GM12878 (cell line): ENCODE data around the gene TNFRSF1A. TPM values are rescaled to one million over a fixed set of nuclear protein-coding genes. Genes with fewer than 3 reads are reported as not detected.

Experiments
- BCL11A ChIP-seq: IDR thresholded peaks from 2 replicates; pipeline ENCODE4 v1.6.1; 2011; ENCODE audit warnings: low read depth, low read length
- E4F1 ChIP-seq: fragments of 450-650 bp; IDR thresholded peaks from 2 replicates; pipeline ENCODE4 v1.6.1; 2018; ENCODE audit warnings: borderline replicate concordance, mild to moderate bottlenecking; ENCODE audit not compliant: partially characterized antibody
- HDAC6 ChIP-seq: fragments of 200-600 bp; sonication (generic); IDR thresholded peaks from one replicate; pipeline ENCODE4 v1.8.0; 2017; ENCODE audit warnings: antibody characterized with exemption; ENCODE audit not compliant: unreplicated experiment
- IRF5 ChIP-seq: fragments of 450-650 bp; IDR thresholded peaks from 2 replicates; pipeline ENCODE4 v1.6.1; 2017; ENCODE audit warnings: borderline replicate concordance
- MEF2A ChIP-seq: IDR thresholded peaks from 2 replicates; pipeline ENCODE4 v1.6.1; 2011; ENCODE audit warnings: low read depth, mild to moderate bottlenecking, low read length, moderate library complexity; ENCODE audit not compliant: insufficient read depth
- MTA2 ChIP-seq: fragments of 450-650 bp; IDR thresholded peaks from 2 replicates; pipeline ENCODE4 v1.6.1; 2016; ENCODE audit warnings: low read depth, mild to moderate bottlenecking, moderate library complexity
- NR2C1 ChIP-seq: fragments of 450-650 bp; IDR thresholded peaks from 2 replicates; pipeline ENCODE4 v1.6.1; 2017; ENCODE audit warnings: antibody characterized with exemption, mild to moderate bottlenecking, moderate library complexity
- POU2F2 ChIP-seq: IDR thresholded peaks from 3 replicates; pipeline ENCODE4 v1.6.1; 2011; ENCODE audit warnings: low read depth, mild to moderate bottlenecking, low read length, borderline replicate concordance
- RELA ChIP-seq: fragments of 450-650 bp; IDR thresholded peaks from 2 replicates; pipeline ENCODE4 v1.8.0; 2014; ENCODE audit warnings: borderline replicate concordance; ENCODE audit not compliant: partially characterized antibody
- RUNX3 ChIP-seq: IDR thresholded peaks from 2 replicates; pipeline ENCODE4 v1.6.1; 2012; ENCODE audit warnings: low read length, inconsistent platforms
- SIN3A ChIP-seq: IDR thresholded peaks from 2 replicates; pipeline ENCODE4 v1.6.1; 2012; ENCODE audit warnings: low read depth, low read length, improper control_type of control experiment
- YBX1 ChIP-seq: fragments of 450-650 bp; IDR thresholded peaks from 2 replicates; pipeline ENCODE4 v1.6.1; 2016; ENCODE audit warnings: antibody characterized with exemption
- ZNF592 ChIP-seq: fragments of 450-650 bp; IDR thresholded peaks from 2 replicates; pipeline ENCODE4 v1.6.1; 2017; ENCODE audit warnings: mild to moderate bottlenecking, moderate library complexity
- ZNF687 ChIP-seq: fragments of 450-650 bp; IDR thresholded peaks from 2 replicates; pipeline ENCODE4 v1.6.1; 2017; ENCODE audit warnings: mild to moderate bottlenecking, moderate library complexity
- polyA plus RNA-seq, 11 experiments: library from polyadenylated mRNA; depleted of rRNA in 4 of 11; unstranded in 6 of 11; stranded (reverse) in 5 of 11; fragments of >200 nt; fragmentation: Nextera tagmentation in 4 of 11; fragmentation: Illumina TruSeq in 1 of 11; extraction: Ambion mirVana in 4 of 11; extraction: Trizol in 1 of 11; gene quantifications; 1 replicate in 1 of 11; 2 replicates in 10 of 11; pipeline versions ENCODE4 v1.2.1 to v1.2.3, GENCODE V29; 2011 to 2016; ENCODE audit warnings: inconsistent platforms in 2 of 11, missing spikeins in 2 of 11, low read depth in 1 of 11
- total RNA-seq, 4 experiments: library from RNA; depleted of rRNA in 3 of 4; stranded (reverse); fragments of >200 nt in 3 of 4; fragmentation: Illumina TruSeq in 1 of 4; extraction: Trizol in 1 of 4; gene quantifications; 2 replicates each; pipeline versions ENCODE4 v1.2.1 to v1.2.3, GENCODE V29; 2013 to 2021

TNFRSF1A gene
- total and polyA plus RNA-seq, 10 of the 15 experiments (the other 5 are each of a cell fraction or from before 2014, with no cell fraction given): 0.24 to 16.5 (median 13.0) TPM

- TF ChIP-seq E4F1 (no peak), POU2F2 (no peak), NR2C1 (no peak), RUNX3 (no peak; the same call in 1 of the 2 replicates), ZNF687 (no peak), SIN3A (0 out of 2 replicates have a peak, but pooled peaks have one; percentile 40), IRF5 (no peak), ZNF592 (no peak), MTA2 (0 out of 2 replicates have a peak, but pooled peaks have one; percentile 33), BCL11A (no peak), HDAC6 (no peak), YBX1 (no peak), RELA (no peak), MEF2A (no peak)
Observed at GRCh38 chr12:6341417-6342139, at the start of gene TNFRSF1A (continued).
